T-helper 2 cell treated with Interferon-gamma antibody and Interleukin-4, amounts not matched to agents 5 μg/mL and 100 μg/mL, for 36 hours (primary cell): ENCODE measurements around the gene ANKRD12.

Experiments
- DNase-seq: peaks from one replicate; pipeline ENCODE4 v3.0.0; 2021; ENCODE audit warnings: low spot score
- H3K27ac Mint-ChIP-seq: one replicate; pipeline ENCODE4 v1.8.0; 2021; ENCODE audit warnings: mild to moderate bottlenecking, mixed read lengths
- H3K27me3 Mint-ChIP-seq: one replicate; pipeline ENCODE4 v1.8.0; 2021; ENCODE audit warnings: low read depth, mixed read lengths
- H3K36me3 Mint-ChIP-seq: one replicate; pipeline ENCODE4 v1.8.0; 2021; ENCODE audit warnings: low read depth, mixed read lengths
- H3K4me1 Mint-ChIP-seq: one replicate; pipeline ENCODE4 v1.8.0; 2021; ENCODE audit warnings: low read depth, mixed read lengths
- H3K4me3 Mint-ChIP-seq: one replicate; pipeline ENCODE4 v1.8.0; 2022; ENCODE audit warnings: mild to moderate bottlenecking, moderate library complexity, mixed read lengths
- H3K9me3 Mint-ChIP-seq: one replicate; pipeline ENCODE4 v1.8.0; 2021; ENCODE audit warnings: mixed read lengths

ANKRD12 gene

DNA sequence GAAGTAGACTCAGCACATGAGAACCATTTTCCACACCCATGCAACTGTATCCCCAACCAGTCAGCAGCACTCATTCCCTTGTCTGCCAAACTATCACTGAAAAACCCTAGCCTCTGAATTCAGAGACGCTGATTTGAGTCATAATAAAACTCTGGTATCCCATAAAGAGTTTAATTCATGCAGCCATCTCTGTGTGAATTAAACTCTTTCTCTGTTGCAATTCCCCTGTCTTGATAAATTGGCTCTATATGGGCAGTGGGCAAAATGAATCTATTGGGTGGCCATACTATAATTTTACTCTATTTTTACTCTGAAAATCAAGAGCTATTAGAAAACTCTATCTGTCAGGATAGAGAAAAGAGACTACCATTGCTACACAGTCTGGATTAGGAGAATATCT lies 157.4 kb downstream of the ANKRD12 start:
- DNase-seq, result no peak
- H3K27me3 Mint-ChIP-seq, result no peaks in the 10 kb centered on the region
- no peak overlapping the region for H3K27ac Mint-ChIP-seq
- H3K4me3 Mint-ChIP-seq, result no peak overlapping the region
- H3K36me3 Mint-ChIP-seq, result no peaks in the 10 kb centered on the region
- peaks cover 14% of the 10 kb centered on the region for H3K9me3 Mint-ChIP-seq
- H3K4me1 Mint-ChIP-seq, result no peaks in the 10 kb centered on the region

DNA sequence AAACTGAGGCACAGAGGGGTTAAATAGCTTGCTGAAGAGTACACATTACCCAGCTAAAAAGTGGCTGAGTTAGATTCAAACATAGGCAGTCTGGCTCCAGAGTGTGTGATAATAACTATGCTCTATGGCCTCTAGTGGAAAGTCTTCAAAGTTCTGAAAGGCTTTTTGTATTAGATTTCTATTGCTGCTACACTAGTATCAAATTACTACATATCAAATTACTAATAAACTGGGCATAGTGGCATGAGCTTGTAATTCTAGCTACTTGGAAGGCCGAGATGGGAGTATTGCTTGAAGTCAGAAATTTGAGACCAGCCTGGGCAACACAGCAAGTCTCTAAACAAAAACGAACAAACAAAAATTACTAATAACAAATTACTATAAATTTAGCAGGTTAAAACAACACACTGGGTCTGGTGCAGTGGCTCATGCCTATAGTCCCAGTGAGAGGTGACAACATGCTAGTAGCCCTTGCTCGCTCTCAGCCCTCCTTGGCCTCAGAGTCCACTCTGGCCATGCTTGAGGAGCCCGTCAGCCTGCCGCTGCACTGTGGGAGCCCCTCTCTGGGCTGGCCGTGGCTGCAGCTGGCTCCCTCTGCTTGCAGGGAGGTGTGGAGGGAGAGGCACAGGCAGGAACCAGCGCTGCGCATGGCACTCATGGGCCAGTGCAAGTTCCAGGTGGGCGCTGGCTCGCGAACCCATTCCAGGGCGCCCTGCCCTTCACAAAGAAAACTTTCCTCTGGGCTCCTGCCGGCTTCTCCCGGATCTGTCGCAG lies 159.8 kb downstream of the ANKRD12 start:
- Mint-ChIP-seq H3K4me1 (no peaks in the 10 kb centered on the region), H3K9me3 (peaks cover 14% of the 10 kb centered on the region), H3K4me3 (no peak overlapping the region), H3K27me3 (no peaks in the 10 kb centered on the region), H3K27ac (no peak overlapping the region), H3K36me3 (no peaks in the 10 kb centered on the region)
- DNase-seq, result no peak

DNA sequence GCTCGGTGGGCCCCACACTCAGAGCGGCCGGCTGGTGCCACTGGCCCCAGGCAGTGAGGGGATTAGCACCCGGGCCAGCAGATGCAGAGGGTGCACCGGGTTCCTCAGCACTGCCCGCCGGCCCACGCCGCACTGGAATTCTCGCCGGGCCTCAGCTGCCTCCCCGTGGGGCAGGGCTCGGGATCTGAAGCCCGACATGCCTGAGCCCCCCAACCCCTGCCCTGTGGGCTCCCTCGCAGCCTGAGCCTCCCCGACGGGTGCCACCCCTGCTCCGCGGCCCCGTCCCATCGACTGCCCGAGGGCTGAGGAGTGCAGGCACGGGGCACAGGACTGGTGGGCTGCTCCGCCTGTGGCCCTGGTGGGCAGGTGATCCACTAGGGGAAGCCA lies 160.4 kb downstream of the ANKRD12 start:
- no peak overlapping the region for H3K4me3 Mint-ChIP-seq
- no peaks in the 10 kb centered on the region for H3K4me1 Mint-ChIP-seq
- no peaks in the 10 kb centered on the region for H3K27me3 Mint-ChIP-seq
- H3K36me3 Mint-ChIP-seq, result no peaks in the 10 kb centered on the region
- H3K27ac Mint-ChIP-seq, result no peak overlapping the region
- DNase-seq, result no peak
- peaks cover 14% of the 10 kb centered on the region for H3K9me3 Mint-ChIP-seq

GRCh38 chr18:9304388-9305070 lies 167.9 kb downstream of the ANKRD12 start:
- Mint-ChIP-seq H3K27me3 (peaks cover 3% of the 10 kb centered on the region), H3K36me3 (no peaks in the 10 kb centered on the region), H3K27ac (no peak overlapping the region), H3K9me3 (peaks cover 17% of the 10 kb centered on the region), H3K4me3 (no peak overlapping the region), H3K4me1 (no peaks in the 10 kb centered on the region)
- DNase-seq, result no peak

DNA sequence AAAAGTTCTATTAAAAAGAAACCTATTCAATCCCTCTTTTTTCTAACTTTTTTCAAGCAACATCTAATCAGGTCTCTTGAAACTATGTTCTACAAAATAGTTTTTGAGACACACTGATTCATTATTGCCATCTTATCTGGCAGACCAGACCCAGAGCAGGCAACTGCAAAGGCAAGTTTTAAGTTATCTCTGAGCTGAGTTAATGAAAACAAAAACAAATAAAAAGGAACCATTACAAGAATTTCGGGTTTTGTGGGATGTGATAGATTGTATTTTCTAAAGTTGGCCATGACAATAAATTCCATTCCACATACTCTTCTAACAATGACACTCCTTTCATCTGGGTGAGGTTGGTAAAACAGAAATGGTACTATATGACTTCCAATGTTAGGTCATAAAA lies 182.8 kb downstream of the ANKRD12 start:
- no peaks in the 10 kb centered on the region for H3K9me3 Mint-ChIP-seq
- H3K4me3 Mint-ChIP-seq, result no peak overlapping the region
- H3K27me3 Mint-ChIP-seq, result peaks cover 7% of the 10 kb centered on the region
- no peak overlapping the region for H3K27ac Mint-ChIP-seq
- no peaks in the 10 kb centered on the region for H3K36me3 Mint-ChIP-seq
- H3K4me1 Mint-ChIP-seq, result no peaks in the 10 kb centered on the region
- DNase-seq, result no peak

DNA sequence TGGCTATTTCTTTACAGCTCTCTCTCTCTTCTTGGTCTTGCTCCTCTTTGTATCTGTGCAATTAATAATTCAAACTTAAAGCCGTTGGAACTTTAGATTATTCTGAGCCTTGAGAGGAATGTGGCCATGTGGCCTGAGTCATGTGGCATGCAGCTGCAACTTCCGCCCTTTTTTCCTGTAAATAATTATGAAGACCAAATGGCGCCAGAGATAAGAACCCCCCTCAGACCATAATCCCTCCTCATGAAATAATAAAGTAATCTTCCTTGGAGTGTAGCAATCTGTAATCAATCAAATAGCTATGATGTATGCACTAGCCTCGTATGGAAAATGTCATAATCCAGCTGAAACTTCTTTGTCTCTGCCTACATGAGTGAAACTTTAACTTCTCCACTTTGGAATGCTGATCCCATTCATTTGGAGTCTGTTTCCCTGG lies 184.5 kb downstream of the ANKRD12 start:
- H3K4me3 Mint-ChIP-seq, result no peak overlapping the region
- H3K27ac Mint-ChIP-seq, result no peak overlapping the region
- DNase-seq, result no peak
- no peaks in the 10 kb centered on the region for H3K4me1 Mint-ChIP-seq
- no peaks in the 10 kb centered on the region for H3K9me3 Mint-ChIP-seq
- peaks cover 7% of the 10 kb centered on the region for H3K27me3 Mint-ChIP-seq
- H3K36me3 Mint-ChIP-seq, result no peaks in the 10 kb centered on the region

DNA sequence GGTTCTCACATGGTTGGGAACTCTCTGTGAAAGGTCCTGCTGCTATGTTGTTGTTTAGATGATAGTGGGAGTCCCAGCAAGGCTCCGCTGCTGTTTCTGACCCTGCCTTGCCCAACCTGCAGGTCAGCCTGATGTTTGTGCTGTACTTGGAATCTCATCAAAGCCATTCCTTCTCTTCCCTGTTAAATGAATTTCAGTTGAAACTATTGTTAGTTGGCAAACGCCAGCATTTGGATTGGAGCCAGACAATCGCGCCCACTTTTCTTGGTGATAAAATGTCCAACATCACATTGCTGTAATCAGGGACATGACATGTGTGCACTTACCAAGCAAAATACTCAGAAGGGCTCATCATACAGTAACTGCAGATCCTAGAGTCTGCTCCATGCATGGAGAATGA lies 185.2 kb downstream of the ANKRD12 start:
- H3K9me3 Mint-ChIP-seq, result no peaks in the 10 kb centered on the region
- no peaks in the 10 kb centered on the region for H3K36me3 Mint-ChIP-seq
- DNase-seq, result no peak
- H3K27me3 Mint-ChIP-seq, result peaks cover 14% of the 10 kb centered on the region
- H3K27ac Mint-ChIP-seq, result no peak overlapping the region
- H3K4me1 Mint-ChIP-seq, result no peaks in the 10 kb centered on the region
- H3K4me3 Mint-ChIP-seq, result no peak overlapping the region

- no peak overlapping the region for H3K4me3 Mint-ChIP-seq
- no peaks in the 10 kb centered on the region for H3K36me3 Mint-ChIP-seq
- H3K27me3 Mint-ChIP-seq, result peaks cover 14% of the 10 kb centered on the region
- no peaks in the 10 kb centered on the region for H3K4me1 Mint-ChIP-seq
- no peak for DNase-seq
- H3K27ac Mint-ChIP-seq, result no peak overlapping the region
- no peaks in the 10 kb centered on the region for H3K9me3 Mint-ChIP-seq
Measured at GRCh38 chr18:9322744-9323143, 186.2 kb downstream of the ANKRD12 start.

DNA sequence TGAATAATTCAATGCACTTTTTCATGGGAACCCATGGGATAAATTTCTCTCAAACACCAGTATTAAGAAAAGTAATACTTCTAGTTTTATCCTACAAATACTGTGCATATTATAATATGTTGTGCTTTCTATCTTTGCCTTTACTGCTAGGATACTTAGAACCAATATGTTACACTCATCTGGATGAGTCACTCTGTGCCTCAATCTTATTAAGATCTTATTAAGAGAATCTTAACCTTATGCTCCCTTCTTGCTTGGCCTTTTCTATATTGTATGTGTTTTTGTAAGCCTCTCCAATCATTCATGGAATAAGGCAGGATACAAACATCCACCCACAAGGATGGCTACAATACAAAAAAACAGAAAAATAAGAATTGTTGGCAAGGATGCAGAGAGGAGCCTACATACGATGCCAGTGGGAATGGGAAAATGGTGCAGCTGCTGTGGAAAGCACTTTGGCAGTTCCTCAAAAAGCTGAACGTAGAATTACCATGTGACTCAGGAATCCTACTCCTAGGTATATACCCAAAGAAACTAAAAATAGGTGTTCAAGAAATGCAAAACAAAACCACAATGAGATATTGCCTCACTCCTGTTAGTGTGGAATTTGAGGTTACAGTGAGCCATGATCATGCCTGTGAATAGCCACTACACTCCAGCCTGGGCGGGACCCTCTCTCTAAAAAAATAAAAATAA lies 187.3 kb downstream of the ANKRD12 start:
- H3K27me3 Mint-ChIP-seq, result peaks cover 20% of the 10 kb centered on the region
- no peaks in the 10 kb centered on the region for H3K4me1 Mint-ChIP-seq
- H3K27ac Mint-ChIP-seq, result no peak overlapping the region
- H3K9me3 Mint-ChIP-seq, result no peaks in the 10 kb centered on the region
- H3K36me3 Mint-ChIP-seq, result no peaks in the 10 kb centered on the region
- no peak overlapping the region for H3K4me3 Mint-ChIP-seq
- DNase-seq, result no peak

DNA sequence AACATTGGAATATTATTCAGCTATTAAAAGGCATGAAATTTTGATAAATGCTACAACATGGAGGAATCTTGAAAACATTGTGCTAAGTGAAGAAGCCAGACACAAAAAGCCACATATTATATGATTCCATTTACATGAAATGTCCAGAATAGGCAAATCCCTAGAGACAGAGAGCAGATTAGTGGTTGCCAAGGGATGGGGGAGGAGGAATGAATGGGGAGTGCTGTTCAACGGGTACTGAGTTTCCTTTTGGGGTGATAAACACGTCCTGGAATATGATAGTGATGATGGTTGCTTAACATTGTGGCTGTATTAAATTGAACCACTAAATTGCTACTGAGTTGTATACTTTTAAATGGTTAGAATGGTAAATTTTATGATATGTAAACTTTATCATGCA lies 189.1 kb downstream of the ANKRD12 start:
- Mint-ChIP-seq H3K9me3 (no peaks in the 10 kb centered on the region), H3K27me3 (peaks cover 32% of the 10 kb centered on the region), H3K36me3 (no peaks in the 10 kb centered on the region), H3K4me1 (no peaks in the 10 kb centered on the region), H3K27ac (no peak overlapping the region), H3K4me3 (no peak overlapping the region)
- no peak for DNase-seq

DNA sequence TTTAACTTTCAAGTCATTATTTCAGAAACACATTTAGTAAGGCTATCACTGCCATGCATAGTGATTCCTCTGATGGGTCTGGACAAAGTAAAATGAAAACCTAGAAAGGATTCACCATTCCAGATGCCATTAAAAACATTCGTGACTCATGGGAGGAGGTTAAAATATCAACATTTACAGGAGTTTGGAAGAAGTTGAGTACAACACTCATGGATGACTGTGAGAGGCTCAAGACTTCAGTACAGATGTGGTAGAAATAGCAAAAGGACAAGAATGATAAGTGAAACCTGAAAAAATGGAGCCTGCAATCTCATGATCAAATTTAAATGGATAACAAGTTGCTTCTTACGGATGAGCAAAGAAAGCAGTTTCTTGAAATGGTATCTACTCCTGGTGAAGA lies 192.2 kb downstream of the ANKRD12 start:
- Mint-ChIP-seq H3K27me3 (peaks cover 43% of the 10 kb centered on the region), H3K9me3 (no peaks in the 10 kb centered on the region), H3K4me3 (no peak overlapping the region), H3K27ac (no peak overlapping the region), H3K4me1 (peaks cover 1% of the 10 kb centered on the region), H3K36me3 (no peaks in the 10 kb centered on the region)
- no peak for DNase-seq

GRCh38 chr18:9329471-9329870 lies 192.9 kb downstream of the ANKRD12 start:
- Mint-ChIP-seq H3K36me3 (no peaks in the 10 kb centered on the region), H3K4me3 (no peak overlapping the region), H3K4me1 (peaks cover 6% of the 10 kb centered on the region), H3K27me3 (peaks cover 46% of the 10 kb centered on the region), H3K27ac (no peak overlapping the region), H3K9me3 (no peaks in the 10 kb centered on the region)
- DNase-seq, result no peak

DNA sequence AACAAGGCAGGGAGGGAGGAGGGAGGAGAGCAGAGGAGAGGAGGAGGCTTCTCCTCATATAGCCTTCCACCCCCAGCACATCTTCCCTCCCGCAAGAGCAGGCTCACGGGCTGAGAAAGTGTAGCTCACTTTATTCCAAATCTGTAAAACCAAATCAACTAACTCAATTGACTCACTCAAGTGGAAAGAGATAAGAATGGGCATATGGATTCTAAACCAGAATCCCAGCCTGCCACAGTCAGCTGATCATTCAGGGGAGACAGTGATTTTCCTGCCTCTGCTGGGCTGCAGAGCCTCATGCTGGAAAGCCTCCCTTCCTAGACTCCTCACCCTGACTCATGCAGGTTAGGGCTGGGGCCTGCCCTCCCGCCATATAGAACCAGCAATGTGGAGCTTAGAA lies 193.8 kb downstream of the ANKRD12 start:
- H3K9me3 Mint-ChIP-seq, result no peaks in the 10 kb centered on the region

More for the DNA sequence above, 193.8 kb downstream of the ANKRD12 start:
- Mint-ChIP-seq H3K4me3 (no peak overlapping the region), H3K27me3 (peaks cover 46% of the 10 kb centered on the region), H3K27ac (no peak overlapping the region), H3K36me3 (no peaks in the 10 kb centered on the region), H3K4me1 (peaks cover 6% of the 10 kb centered on the region)
- DNase-seq, result no peak
